NOMO-1 treated with DMSO at 0.1 percent for 48 hours (cell line): ENCODE data around the gene GNA15.
"Not testable (repeated sequence)": the region's sequence is repeated elsewhere in the genome, so short reads cannot be mapped to it uniquely, and the experiment has no call there.

ENCODE experiments used
- DNase-seq: peaks from one replicate; lab custom pipeline; 2025; ENCODE audit not compliant: unreplicated experiment; lab: John Stamatoyannopoulos, UW

GNA15 gene

DNA sequence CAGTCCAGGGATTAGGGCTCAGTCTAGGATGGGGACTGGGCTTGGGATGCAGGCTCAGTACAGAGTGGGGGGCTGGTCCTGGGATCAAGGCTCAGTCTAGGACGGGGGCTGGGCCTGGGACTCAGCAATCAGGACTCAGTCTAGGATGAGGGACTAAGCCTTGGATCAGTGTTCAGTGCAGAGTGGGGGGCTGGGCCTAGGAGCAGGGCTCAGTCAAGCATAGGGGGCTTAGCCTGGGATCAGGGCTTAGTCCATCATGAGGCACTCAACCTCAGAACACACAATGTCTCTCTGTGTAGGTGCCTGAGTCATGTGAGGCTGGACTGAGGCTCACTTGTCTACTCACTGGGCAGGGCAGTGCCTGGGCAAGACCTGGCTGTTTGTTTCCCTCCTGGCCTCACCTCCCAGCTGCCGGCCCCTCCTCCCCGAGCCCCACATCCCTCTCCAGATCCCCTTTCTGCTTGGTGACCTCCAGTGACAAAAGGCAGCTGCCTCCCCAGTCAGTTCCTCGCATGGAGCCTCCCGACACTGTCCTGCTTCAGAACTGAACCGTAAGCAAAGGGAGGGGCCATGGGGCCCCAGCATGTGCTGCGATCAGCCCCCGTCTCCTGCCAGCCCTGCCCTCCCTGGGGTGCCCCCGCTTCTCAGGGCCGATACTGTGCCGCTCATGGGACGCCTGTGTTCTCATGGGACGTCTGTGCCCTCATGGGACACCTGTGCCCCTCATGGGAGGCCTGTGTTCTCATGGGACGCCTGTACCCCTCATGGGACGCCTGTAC, 36.2 kb downstream of the GNA15 start:
- DNase-seq = no peak

DNA sequence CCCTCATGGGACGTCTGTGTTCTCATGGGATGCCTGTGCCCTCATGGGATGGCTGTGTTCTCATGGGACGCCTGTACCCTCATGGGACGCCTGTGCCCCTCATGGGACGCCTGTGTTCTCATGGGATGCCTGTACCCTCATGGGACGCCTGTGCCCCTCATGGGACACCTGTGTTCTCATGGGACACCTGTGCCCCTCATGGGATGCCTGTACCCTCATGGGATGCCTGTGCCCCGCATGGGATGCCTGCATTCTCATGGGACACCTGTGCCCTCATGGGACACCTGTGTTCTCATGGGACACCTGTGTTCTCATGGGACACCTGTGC, 36.8 kb downstream of the GNA15 start:
- DNase-seq = not testable (repeated sequence)

DNA sequence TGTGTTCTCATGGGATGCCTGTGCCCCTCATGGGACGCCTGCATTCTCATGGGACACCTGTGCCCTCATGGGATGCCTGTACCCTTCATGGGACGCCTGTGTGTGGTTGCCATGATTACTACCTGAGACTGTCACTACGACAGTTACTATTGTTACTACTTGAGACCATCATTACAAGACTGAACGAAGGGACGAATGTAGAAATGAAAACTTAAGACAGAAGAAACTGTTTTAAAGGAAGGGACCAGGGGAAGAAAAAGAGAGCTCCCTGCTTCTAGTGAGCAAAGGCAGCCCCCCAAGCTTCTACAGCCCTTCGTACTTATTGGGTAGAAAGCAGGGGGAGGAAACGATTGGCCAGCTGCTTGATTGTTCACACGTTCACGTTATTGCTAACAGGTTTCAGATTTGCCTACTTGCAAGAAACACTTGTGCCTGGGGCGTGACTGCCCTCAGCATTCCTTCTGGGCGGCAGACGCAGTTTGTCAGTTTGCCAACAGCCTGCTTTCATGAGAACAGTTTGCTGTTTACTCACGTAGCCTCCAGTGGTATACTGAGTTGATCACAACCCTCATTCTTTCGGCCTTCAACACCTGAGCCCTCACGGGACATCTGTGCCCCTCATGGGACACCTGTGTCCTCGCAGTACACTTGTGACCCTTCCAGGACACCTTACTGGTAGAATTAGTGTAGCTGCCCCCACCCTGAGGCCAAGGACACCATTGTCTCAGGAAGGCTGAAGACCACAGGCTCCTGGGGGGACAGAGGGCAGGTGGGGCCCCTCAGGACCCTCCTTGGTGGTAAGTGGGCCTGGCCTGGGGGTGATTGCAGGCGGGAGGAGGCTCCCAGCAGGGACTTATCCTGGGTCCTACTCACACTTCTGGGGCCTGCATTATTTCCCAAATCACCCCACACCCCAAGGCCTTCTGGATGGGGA, 40.2 kb downstream of the GNA15 start:
- no peak for DNase-seq

DNA sequence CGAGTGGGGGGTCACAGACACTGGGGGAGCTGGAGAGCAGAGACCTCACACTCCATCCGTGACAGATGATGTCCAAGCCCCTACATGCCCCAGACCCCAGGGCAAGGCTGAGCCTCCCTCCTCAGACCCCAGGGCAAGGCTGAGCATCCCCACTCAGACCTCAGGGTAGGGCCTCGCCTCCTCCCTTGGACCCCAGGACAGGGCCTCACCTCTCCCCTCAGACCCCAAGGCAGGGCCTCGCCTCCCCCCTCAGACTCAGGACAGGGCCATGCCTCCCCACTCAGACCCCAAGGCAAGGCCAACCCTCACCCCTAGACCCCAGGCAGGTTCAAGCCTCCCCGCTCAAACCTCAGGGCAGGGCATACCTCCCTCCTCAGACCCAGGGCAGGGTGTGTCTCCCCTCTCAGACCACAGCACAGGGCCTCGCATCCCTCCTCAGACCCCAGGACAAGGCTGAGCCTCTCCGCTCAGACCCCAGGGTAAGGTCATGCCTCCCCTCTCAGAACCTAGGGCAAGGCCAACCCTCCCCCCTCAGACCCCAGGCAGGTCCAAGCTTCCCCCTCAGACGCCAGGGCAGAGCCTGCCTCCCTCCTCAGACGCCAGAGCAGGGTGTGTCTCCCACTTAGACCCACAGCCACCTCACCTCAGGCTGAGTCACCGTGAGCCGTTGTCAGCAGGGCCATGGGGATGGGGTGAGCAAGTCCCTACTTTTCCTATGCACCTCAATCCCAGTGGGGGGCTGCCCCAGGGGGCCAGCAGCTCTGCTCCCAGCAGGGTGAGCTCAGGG, 41.1 kb downstream of the GNA15 start:
- DNase-seq = peak; percentile 56

DNA sequence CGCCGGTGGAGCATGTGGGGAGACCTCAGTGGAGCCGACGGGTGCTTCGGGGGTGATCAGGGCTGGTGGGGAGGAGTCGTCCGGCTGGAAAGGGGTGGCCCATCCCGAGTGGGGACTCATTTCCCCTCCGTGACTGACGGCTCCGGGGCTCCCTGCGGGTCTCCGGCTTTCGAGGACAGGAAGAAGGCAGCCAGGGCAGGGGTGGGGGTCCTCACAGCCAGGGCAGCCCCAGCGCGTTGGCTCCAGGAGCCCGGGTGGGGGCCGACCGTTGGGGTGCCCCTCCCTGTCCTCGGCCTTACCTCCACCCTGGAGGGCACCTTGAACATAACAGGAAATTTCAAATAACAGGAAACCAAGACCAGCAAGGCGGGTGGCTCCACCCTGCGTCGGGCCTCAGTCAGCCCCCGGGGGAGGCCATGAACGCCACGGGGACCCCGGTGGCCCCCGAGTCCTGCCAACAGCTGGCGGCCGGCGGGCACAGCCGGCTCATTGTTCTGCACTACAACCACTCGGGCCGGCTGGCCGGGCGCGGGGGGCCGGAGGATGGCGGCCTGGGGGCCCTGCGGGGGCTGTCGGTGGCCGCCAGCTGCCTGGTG, 42.6 kb downstream of the GNA15 start, which contains the start of gene S1PR4:
S1PR4 (plus strand) TSS at position 393 of the 596 bp plus-strand sequence; CDS start at position 417, 24 bp downstream.
- DNase-seq = peak; percentile 78

DNA sequence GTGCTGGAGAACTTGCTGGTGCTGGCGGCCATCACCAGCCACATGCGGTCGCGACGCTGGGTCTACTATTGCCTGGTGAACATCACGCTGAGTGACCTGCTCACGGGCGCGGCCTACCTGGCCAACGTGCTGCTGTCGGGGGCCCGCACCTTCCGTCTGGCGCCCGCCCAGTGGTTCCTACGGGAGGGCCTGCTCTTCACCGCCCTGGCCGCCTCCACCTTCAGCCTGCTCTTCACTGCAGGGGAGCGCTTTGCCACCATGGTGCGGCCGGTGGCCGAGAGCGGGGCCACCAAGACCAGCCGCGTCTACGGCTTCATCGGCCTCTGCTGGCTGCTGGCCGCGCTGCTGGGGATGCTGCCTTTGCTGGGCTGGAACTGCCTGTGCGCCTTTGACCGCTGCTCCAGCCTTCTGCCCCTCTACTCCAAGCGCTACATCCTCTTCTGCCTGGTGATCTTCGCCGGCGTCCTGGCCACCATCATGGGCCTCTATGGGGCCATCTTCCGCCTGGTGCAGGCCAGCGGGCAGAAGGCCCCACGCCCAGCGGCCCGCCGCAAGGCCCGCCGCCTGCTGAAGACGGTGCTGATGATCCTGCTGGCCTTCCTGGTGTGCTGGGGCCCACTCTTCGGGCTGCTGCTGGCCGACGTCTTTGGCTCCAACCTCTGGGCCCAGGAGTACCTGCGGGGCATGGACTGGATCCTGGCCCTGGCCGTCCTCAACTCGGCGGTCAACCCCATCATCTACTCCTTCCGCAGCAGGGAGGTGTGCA, 43.3 kb downstream of the GNA15 start:
- peak; percentile 28 for DNase-seq

DNA sequence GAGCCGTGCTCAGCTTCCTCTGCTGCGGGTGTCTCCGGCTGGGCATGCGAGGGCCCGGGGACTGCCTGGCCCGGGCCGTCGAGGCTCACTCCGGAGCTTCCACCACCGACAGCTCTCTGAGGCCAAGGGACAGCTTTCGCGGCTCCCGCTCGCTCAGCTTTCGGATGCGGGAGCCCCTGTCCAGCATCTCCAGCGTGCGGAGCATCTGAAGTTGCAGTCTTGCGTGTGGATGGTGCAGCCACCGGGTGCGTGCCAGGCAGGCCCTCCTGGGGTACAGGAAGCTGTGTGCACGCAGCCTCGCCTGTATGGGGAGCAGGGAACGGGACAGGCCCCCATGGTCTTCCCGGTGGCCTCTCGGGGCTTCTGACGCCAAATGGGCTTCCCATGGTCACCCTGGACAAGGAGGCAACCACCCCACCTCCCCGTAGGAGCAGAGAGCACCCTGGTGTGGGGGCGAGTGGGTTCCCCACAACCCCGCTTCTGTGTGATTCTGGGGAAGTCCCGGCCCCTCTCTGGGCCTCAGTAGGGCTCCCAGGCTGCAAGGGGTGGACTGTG, 44.0 kb downstream of the GNA15 start:
- no peak for DNase-seq

DNA sequence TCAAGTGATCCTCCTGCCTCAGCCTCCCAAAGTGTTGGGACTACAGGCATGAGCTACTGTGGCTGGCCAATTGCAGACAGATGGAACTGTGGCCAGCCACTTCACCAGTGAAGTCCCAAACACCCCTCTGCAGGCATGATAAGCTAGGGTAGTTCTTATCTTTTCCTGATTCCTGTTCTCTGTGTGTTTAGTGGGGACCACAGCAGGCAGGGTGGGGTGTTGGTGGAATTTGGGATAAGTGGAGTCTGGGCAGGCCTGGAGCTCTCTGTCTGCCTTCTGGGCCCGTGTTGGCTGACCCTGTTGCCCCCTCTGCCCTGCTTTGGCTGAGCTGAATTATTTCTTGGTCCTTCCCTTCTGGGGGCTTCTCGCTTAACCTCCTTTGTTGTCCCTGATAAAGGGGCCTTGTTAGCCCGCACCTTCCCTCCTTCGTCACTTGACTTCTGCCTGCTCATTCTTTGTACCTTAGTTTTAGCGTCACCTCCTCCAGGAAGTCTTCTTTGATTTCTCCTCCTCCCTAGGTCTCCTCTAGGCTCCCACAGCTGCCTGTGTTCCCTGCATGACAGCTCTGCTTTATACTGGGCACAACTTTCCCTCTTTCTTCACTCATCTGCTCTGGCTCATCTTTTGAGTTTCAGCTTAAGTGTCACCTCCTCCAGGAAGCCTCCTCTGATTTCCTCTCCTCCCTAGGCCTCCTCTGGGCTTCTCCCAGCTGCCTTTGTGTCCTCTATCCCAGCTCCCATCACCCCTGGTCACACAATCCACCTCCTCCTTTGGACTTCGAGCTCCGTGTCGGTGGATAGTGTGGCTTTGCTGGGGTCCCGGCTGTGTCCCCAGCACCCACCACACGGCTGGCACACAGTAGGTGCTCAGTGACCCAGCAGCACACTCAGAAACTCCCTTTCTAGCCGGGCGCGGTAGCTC, 48.1 kb downstream of the GNA15 start:
- no peak for DNase-seq

DNA sequence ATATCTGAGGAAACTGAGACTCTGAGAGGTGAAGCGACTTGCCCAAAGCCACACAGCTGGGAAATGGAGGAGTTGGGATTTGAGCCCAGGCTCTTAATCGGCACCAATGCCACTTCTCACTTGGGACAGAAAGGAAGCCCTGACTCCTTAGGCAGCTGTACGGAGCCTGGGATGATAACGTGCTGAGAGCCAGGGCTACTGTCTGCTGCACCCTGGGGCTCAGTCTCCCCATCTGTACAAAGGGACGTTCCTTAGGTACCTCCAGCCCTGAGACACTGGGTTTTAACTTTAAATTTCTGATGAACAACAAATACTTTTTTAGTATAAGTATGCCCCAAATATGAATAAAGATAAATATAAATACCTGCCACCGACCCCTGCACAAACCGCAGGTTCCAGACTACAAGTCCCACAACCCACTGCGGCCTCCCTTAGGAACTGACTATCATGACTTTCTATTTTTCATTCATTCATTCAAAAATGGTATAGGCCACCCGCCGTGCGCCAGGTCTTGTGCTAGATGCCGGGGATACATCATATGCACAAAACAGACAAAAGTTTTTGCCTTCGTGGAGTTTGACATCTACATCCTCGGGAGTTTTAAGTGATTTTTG, 49.1 kb downstream of the GNA15 start:
- DNase-seq = peak; percentile 80

DNA sequence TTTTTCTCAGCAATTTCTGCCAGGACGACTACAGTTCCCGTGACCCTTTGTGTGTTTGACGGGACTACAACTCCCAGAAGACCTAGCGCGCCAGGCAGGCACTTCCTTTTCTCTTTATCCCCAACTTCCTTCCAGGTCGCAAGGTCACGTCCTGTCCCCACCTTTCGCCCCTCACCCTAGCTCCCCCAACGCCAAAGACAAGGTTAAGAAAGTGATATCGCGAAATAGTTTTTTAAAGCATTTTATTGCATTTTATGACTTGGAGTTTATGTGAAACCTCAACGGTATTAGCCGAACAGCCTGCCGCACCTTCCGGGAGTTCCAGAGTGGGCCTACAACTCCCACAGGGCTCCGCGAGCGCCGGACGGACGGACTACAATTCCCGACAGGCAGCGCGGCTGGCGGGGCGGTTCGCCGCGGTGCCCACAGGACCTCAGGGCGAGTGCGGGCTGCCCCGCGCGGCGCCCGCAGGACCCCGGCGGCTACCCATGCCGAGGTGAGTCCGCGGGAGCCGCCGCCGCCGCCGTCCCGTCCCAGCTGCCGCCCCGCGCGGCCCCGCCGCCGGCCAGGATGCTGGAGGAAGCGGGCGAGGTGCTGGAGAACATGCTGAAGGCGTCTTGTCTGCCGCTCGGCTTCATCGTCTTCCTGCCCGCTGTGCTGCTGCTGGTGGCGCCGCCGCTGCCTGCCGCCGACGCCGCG, 49.8 kb downstream of the GNA15 start, which contains the start of gene NCLN:
NCLN (plus strand) TSS at position 470 of the 699 bp plus-strand sequence; CDS start at position 571, 101 bp downstream.
- peak; percentile 96 for DNase-seq

DNA sequence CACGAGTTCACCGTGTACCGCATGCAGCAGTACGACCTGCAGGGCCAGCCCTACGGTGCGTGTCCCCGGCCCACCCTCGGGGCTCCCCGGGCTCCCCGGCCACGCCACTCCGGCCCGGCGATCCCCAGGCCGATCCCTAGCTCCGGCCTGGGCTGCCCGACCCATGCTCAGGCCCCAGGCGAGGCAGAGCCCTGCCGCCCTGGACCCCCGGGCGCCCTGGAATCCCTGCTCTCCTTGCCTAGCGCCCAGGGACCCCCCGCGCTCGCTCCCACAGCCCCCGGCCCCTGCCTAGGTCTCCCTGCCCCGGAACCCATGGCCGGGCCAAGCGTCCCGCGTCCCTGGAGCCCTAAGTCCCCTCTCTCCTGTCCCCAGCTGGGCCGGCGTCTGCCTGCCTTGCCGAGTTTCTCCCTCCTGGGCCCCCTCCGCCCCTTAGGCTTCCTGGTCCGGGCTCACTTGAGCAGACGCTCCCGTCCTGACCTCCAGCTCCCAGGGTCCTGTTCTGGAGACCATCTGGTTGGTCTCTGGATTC, 50.4 kb downstream of the GNA15 start:
- no peak for DNase-seq

DNA sequence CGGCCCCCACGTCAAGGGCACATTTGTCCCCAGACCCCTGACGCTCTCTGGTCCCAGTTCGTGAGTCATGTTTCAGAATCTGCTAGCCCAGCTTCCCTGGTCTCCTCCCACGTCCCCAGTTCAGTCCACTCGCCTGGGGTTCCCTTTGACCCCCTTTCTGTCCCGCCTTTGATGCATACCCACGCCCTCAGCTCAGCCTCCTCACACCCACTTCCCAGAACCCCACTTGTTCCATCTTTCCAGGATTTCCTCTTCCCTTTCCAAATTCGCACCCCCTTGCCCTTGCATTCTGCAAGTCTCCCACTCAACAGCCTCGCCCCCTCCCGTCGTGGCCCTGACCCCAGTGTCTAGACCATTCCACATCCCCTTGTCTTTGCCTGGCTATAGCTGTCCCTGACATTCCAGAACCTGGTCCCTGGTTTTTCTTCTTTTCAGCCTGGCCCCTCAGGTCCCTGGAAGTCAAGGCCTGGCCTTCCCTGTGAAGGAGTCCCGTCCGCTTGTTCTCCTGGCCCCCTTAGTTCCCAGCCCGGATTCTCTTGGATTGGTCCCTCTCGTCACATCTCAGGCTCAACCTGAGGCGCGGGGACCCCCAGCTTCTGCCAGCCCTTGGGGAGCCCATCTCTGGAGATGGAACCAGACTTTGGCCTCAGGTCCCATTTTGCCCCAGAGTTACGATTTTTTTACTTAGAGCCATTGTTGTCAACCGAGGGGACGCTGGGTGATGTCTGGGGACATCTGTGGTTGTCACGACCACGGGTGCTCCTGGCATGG, 51.2 kb downstream of the GNA15 start:
- no peak for DNase-seq

DNA sequence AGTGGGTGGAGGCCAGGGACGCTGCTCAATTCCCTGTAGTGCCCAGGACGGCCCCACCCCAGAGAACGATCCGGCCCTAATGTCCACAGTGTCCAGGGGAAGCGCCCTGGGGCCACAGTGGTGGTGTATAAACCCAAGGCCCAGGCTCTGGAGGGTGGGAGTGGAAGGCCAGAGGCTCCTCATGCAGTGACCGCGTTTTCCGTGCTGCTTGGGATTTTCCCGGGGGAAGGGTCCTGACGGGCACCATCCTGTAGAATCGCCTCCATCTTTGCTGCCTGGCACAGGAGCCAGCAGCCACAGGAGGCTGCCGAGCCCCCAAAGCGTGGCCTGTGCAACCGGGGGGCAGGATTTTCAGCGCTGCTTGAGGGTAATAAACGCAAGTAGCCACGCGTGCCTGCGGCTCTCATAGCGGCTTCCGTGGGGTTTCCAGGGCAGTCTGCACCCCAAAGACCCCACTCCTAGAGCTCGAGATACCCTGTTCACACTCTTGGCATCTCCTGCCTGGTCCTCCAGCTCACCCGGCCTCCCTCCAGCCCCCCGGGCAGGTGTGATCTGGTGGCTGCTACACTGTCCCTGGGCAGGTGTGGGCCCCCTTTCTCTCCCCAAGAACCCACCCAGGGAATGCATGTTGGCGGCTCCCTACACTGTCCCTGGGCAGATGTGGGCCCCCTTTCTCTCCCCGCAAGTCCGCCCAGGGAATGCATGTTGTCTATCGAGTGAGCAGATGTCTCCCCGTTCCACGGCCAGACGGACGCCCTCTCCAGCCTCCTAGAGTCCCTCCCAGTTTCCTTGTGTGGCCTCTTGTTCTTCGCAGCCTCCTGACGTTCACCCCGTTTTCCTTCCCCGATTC, 52.1 kb downstream of the GNA15 start:
- DNase-seq = no peak

DNA sequence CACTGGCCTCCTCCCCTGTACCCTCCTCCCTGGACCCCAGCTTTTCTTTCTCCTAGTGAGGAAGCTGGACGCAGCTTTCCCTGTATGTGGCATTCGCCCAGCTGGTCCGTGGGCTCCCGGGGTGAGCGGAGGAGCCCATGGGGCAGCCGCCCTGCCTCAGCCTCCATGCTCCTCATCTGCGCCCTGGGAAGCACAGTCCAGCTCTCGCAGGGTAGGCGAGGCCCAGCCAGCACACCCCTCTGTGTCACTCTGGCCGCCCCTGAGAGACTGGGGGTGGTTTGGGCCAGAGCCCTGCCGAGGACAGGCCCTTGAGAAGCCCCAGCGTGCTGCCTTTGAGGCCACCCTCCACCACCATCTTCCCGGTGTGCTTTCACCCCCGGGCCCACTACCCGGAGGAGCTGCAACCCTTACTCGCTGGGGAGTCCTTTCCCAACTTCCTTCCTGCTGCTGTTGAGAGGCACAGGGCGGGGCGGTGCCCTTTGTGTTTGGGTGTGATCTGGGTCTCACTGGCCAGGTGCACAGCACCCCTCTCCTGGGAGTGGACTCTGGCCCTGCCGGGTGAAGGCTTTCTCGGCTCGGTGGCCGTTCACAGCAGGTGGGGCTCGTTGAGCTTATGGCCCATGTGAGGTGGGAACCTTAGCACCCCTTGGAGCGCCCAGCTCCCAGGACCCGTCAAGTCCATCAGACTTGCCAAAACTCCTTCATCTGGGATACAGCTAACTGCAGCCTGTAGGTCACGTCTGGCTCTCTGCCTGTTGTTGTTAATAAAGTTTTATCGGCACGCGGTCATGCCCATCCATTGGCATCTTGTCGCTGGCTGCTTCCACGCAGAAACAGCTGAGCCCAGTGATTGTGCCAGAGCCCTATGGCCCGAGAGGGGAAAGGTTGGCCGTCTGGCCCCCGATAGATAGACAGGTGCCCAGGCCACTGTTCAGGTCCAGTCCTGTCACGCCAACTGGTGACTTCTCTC, 53.1 kb downstream of the GNA15 start:
- peak; percentile 18 for DNase-seq
